HepG2 (cell line): ENCODE results near the gene CDCP2.

Source experiments
- POLR2A ChIP-seq, 2 experiments: IDR thresholded peaks; 2 replicates each; pipeline ENCODE4 v1.6.1; 2011; ENCODE audit warnings: low read depth in 2 of 2, low read length in 2 of 2, mild to moderate bottlenecking in 1 of 2, moderate library complexity in 1 of 2; ENCODE audit not compliant: insufficient read depth in 1 of 2
- POLR2AphosphoS2 ChIP-seq: IDR thresholded peaks from 2 replicates; pipeline ENCODE4 v1.6.1; 2011; ENCODE audit warnings: low read depth, low read length, improper control_type of control experiment
- POLR2AphosphoS5 ChIP-seq: IDR thresholded peaks from 2 replicates; pipeline ENCODE4 v1.6.1; 2012; ENCODE audit warnings: low read depth, low read length
- PRPF4 ChIP-seq: fragments of 200-400 bp; formaldehyde crosslinking; IDR thresholded peaks from 2 replicates; pipeline ENCODE4 v1.6.1; 2016; ENCODE audit warnings: low read length, low read depth; ENCODE audit not compliant: poor library complexity, severe bottlenecking
- ZNF263 ChIP-seq: sonication (generic); formaldehyde crosslinking; IDR thresholded peaks from 2 replicates; pipeline ENCODE4 v1.4.0; 2020; ENCODE audit warnings: missing genetic modification reagents
- TF ChIP-seq, protein P1 (sequence below): sonication (generic); formaldehyde crosslinking; IDR thresholded peaks from 2 replicates; pipeline ENCODE4 v1.5.0; 2020; ENCODE audit warnings: mild to moderate bottlenecking, missing genetic modification reagents, moderate library complexity
- TF ChIP-seq, protein P2 (sequence below): sonication (generic); formaldehyde crosslinking; IDR thresholded peaks from 2 replicates; pipeline ENCODE4 v1.4.0; 2020; ENCODE audit warnings: missing genetic modification reagents, borderline replicate concordance
- TF ChIP-seq, protein P3 (sequence below): sonication (generic); formaldehyde crosslinking; IDR thresholded peaks from 2 replicates; pipeline ENCODE4 v1.4.0; 2020; ENCODE audit warnings: missing genetic modification reagents
- TF ChIP-seq, protein P4 (sequence below): sonication (generic); formaldehyde crosslinking; IDR thresholded peaks from 2 replicates; pipeline ENCODE4 v1.5.0; 2020; ENCODE audit warnings: mild to moderate bottlenecking, missing genetic modification reagents, borderline replicate concordance
- TF ChIP-seq, protein P5 (sequence below): sonication (generic); formaldehyde crosslinking; IDR thresholded peaks from 2 replicates; pipeline ENCODE4 v1.5.1; 2020; ENCODE audit warnings: missing genetic modification reagents, mild to moderate bottlenecking, borderline replicate concordance
- TF ChIP-seq, protein P6 (sequence below): conservative IDR thresholded peaks from 2 replicates; pipeline ENCODE4 v1.6.1; 2018; ENCODE audit warnings: missing genetic modification reagents

DNA sequence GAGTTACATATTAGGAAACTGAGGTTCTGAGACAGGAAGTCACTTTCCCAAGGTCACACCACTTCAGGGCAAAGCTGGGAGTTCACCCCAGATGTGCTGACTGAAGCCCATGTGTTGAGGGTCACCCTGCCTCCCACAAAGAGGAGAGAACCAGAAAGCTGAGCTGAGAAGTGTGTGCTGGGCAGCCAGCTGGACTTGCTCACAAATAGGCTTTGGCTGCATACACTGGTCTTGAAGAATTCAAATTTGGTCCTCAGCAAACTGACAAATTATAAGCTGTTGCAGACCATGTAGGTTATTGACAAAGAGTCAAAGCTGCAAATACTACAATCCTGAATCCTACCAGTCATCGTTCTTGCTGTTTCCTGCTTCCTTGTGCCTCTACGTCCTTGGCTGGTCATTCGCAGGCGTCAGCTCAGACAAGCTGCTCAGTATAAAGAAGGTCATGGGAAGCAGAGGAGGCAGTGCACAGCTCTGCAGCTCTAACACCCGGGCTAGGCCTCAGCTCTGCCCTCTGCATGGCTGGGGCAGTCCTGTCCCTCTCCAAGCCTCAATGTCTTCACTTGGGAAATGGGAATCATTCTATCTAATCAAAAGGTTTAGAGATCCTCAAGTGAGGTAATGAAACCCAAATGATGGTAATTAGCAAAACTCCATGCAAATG is 40.0 kb downstream of the CDCP2 start:
- TF ChIP-seq POLR2AphosphoS5 (no peak), POLR2A (IDR thresholded peaks at IDR 0.05; ENCODE audit: insufficient read depth in 1 of 2, low read depth in 2 of 2, low read length in 2 of 2) (no peak), POLR2AphosphoS2 (no peak), ZNF263 (no peak), PRPF4 (no peak)
- TF ChIP-seq, protein P1, sequence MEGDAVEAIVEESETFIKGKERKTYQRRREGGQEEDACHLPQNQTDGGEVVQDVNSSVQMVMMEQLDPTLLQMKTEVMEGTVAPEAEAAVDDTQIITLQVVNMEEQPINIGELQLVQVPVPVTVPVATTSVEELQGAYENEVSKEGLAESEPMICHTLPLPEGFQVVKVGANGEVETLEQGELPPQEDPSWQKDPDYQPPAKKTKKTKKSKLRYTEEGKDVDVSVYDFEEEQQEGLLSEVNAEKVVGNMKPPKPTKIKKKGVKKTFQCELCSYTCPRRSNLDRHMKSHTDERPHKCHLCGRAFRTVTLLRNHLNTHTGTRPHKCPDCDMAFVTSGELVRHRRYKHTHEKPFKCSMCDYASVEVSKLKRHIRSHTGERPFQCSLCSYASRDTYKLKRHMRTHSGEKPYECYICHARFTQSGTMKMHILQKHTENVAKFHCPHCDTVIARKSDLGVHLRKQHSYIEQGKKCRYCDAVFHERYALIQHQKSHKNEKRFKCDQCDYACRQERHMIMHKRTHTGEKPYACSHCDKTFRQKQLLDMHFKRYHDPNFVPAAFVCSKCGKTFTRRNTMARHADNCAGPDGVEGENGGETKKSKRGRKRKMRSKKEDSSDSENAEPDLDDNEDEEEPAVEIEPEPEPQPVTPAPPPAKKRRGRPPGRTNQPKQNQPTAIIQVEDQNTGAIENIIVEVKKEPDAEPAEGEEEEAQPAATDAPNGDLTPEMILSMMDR: no peak
- TF ChIP-seq, protein P2, sequence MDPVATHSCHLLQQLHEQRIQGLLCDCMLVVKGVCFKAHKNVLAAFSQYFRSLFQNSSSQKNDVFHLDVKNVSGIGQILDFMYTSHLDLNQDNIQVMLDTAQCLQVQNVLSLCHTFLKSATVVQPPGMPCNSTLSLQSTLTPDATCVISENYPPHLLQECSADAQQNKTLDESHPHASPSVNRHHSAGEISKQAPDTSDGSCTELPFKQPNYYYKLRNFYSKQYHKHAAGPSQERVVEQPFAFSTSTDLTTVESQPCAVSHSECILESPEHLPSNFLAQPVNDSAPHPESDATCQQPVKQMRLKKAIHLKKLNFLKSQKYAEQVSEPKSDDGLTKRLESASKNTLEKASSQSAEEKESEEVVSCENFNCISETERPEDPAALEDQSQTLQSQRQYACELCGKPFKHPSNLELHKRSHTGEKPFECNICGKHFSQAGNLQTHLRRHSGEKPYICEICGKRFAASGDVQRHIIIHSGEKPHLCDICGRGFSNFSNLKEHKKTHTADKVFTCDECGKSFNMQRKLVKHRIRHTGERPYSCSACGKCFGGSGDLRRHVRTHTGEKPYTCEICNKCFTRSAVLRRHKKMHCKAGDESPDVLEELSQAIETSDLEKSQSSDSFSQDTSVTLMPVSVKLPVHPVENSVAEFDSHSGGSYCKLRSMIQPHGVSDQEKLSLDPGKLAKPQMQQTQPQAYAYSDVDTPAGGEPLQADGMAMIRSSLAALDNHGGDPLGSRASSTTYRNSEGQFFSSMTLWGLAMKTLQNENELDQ: no peak
- TF ChIP-seq, protein P3, sequence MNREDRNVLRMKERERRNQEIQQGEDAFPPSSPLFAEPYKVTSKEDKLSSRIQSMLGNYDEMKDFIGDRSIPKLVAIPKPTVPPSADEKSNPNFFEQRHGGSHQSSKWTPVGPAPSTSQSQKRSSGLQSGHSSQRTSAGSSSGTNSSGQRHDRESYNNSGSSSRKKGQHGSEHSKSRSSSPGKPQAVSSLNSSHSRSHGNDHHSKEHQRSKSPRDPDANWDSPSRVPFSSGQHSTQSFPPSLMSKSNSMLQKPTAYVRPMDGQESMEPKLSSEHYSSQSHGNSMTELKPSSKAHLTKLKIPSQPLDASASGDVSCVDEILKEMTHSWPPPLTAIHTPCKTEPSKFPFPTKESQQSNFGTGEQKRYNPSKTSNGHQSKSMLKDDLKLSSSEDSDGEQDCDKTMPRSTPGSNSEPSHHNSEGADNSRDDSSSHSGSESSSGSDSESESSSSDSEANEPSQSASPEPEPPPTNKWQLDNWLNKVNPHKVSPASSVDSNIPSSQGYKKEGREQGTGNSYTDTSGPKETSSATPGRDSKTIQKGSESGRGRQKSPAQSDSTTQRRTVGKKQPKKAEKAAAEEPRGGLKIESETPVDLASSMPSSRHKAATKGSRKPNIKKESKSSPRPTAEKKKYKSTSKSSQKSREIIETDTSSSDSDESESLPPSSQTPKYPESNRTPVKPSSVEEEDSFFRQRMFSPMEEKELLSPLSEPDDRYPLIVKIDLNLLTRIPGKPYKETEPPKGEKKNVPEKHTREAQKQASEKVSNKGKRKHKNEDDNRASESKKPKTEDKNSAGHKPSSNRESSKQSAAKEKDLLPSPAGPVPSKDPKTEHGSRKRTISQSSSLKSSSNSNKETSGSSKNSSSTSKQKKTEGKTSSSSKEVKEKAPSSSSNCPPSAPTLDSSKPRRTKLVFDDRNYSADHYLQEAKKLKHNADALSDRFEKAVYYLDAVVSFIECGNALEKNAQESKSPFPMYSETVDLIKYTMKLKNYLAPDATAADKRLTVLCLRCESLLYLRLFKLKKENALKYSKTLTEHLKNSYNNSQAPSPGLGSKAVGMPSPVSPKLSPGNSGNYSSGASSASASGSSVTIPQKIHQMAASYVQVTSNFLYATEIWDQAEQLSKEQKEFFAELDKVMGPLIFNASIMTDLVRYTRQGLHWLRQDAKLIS (CRISPR knock-in tag): no peak
- TF ChIP-seq, protein P4, sequence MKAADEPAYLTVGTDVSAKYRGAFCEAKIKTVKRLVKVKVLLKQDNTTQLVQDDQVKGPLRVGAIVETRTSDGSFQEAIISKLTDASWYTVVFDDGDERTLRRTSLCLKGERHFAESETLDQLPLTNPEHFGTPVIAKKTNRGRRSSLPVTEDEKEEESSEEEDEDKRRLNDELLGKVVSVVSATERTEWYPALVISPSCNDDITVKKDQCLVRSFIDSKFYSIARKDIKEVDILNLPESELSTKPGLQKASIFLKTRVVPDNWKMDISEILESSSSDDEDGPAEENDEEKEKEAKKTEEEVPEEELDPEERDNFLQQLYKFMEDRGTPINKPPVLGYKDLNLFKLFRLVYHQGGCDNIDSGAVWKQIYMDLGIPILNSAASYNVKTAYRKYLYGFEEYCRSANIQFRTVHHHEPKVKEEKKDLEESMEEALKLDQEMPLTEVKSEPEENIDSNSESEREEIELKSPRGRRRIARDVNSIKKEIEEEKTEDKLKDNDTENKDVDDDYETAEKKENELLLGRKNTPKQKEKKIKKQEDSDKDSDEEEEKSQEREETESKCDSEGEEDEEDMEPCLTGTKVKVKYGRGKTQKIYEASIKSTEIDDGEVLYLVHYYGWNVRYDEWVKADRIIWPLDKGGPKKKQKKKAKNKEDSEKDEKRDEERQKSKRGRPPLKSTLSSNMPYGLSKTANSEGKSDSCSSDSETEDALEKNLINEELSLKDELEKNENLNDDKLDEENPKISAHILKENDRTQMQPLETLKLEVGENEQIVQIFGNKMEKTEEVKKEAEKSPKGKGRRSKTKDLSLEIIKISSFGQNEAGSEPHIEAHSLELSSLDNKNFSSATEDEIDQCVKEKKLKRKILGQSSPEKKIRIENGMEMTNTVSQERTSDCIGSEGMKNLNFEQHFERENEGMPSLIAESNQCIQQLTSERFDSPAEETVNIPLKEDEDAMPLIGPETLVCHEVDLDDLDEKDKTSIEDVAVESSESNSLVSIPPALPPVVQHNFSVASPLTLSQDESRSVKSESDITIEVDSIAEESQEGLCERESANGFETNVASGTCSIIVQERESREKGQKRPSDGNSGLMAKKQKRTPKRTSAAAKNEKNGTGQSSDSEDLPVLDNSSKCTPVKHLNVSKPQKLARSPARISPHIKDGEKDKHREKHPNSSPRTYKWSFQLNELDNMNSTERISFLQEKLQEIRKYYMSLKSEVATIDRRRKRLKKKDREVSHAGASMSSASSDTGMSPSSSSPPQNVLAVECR (CRISPR knock-in tag): no peak
- TF ChIP-seq, protein P5, sequence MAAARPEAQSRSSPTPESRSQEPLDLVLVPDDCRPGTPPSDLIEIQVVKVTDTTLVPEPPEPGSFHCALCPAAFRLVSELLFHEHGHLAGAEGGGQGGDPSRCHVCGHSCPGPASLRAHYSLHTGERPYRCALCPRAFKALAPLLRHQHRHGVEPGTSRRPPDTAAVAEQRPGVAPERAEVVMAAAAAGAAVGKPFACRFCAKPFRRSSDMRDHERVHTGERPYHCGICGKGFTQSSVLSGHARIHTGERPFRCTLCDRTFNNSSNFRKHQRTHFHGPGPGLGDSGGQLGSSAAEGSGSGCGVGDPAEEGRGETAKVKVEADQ (CRISPR knock-in tag): no peak
- TF ChIP-seq, protein P6, sequence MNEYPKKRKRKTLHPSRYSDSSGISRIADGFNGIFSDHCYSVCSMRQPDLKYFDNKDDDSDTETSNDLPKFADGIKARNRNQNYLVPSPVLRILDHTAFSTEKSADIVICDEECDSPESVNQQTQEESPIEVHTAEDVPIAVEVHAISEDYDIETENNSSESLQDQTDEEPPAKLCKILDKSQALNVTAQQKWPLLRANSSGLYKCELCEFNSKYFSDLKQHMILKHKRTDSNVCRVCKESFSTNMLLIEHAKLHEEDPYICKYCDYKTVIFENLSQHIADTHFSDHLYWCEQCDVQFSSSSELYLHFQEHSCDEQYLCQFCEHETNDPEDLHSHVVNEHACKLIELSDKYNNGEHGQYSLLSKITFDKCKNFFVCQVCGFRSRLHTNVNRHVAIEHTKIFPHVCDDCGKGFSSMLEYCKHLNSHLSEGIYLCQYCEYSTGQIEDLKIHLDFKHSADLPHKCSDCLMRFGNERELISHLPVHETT (CRISPR knock-in tag): no peak
